Neural crest cell (in vitro differentiated cells): ENCODE measurements around the gene ADPRH. TPM values are rescaled to one million over a fixed set of nuclear protein-coding genes. Genes with fewer than 3 reads are reported as not detected.

Experiments used
- DNase-seq: peaks from one replicate; pipeline ENCODE4 v3.0.0; 2021; ENCODE audit warnings: low read depth, mixed read lengths, low spot score
- H3K27ac Mint-ChIP-seq: one replicate; pipeline ENCODE4 v1.8.0; 2021; ENCODE audit warnings: mild to moderate bottlenecking, mixed read lengths; ENCODE audit not compliant: unreplicated experiment
- H3K27me3 Mint-ChIP-seq: 2 replicates; pipeline ENCODE4 v1.8.0; 2021; ENCODE audit warnings: low read depth, mild to moderate bottlenecking, mixed read lengths
- H3K36me3 Mint-ChIP-seq: 2 replicates; pipeline ENCODE4 v1.8.0; 2021; ENCODE audit warnings: low read depth, mild to moderate bottlenecking, mixed read lengths
- H3K4me1 Mint-ChIP-seq: 2 replicates; pipeline ENCODE4 v1.8.0; 2021; ENCODE audit warnings: mixed read lengths
- H3K4me3 Mint-ChIP-seq: one replicate; pipeline ENCODE4 v1.8.0; 2021; ENCODE audit warnings: mild to moderate bottlenecking, mixed read lengths
- H3K9me3 Mint-ChIP-seq: 2 replicates; pipeline ENCODE4 v1.8.0; 2021; ENCODE audit warnings: mixed read lengths
- total RNA-seq: library from RNA; stranded (reverse); gene quantifications from 2 replicates; pipeline ENCODE4 v1.2.1, GENCODE V29; 2021
- TF ChIP-seq, protein P1 (sequence below): fragments of 200-600 bp; sonication (generic); conservative IDR thresholded peaks from 2 replicates; pipeline ENCODE4 v1.5.0; 2021; ENCODE audit warnings: antibody characterized with exemption, mild to moderate bottlenecking

The ADPRH gene
- total RNA-seq, 1 donor from 2014 or later = 3.5 TPM

DNA sequence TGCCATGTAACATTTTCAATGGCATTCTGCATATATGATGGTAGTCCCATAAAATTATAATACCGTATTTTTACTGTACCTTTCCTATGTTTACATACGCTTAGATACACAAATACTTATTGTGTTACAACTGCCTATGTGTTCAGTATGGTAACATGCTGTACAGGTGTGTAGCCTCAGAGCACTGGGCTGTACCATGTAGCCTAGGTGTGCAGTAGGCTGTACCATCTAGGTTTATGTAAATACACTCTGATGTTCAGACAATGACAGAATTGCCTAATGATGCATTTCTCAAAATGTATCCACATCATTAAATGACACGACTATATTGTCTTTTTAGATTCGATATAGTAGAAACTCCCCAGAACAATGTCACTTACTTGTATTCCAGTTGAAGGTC lies 42.5 kb upstream of the ADPRH start:
- no peaks in the 10 kb centered on the region for H3K4me1 Mint-ChIP-seq

DNA sequence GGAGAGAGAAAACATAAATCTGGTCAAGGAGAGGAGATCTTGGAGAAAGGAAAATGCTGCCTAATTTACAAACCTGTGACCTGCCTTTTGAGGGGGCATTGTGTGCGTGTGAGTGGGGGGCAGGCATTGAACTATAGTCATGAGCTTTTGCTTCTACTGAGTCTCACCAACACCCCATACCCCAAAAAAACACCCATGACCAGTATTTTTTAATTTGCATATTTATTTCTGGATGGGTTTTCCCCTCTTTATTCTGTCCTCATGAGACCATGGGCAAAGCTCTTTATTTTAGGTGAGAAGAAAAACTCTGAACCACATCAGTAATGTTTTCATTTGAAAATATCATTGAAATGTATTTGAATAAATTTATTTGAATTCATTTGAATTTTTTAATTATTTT lies 40.5 kb upstream of the ADPRH start:
- H3K4me3 Mint-ChIP-seq = no peak overlapping the region
- no peaks in the 10 kb centered on the region for H3K9me3 Mint-ChIP-seq
- H3K27me3 Mint-ChIP-seq = no peaks in the 10 kb centered on the region
- no peak for DNase-seq
- TF ChIP-seq, protein P1, sequence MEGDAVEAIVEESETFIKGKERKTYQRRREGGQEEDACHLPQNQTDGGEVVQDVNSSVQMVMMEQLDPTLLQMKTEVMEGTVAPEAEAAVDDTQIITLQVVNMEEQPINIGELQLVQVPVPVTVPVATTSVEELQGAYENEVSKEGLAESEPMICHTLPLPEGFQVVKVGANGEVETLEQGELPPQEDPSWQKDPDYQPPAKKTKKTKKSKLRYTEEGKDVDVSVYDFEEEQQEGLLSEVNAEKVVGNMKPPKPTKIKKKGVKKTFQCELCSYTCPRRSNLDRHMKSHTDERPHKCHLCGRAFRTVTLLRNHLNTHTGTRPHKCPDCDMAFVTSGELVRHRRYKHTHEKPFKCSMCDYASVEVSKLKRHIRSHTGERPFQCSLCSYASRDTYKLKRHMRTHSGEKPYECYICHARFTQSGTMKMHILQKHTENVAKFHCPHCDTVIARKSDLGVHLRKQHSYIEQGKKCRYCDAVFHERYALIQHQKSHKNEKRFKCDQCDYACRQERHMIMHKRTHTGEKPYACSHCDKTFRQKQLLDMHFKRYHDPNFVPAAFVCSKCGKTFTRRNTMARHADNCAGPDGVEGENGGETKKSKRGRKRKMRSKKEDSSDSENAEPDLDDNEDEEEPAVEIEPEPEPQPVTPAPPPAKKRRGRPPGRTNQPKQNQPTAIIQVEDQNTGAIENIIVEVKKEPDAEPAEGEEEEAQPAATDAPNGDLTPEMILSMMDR = no peak
- H3K4me1 Mint-ChIP-seq = no peaks in the 10 kb centered on the region
- no peaks in the 10 kb centered on the region for H3K36me3 Mint-ChIP-seq
- no peak overlapping the region for H3K27ac Mint-ChIP-seq

More for the DNA sequence above, 42.5 kb upstream of the ADPRH start:
- Mint-ChIP-seq H3K36me3 (no peaks in the 10 kb centered on the region), H3K27me3 (no peaks in the 10 kb centered on the region), H3K4me3 (no peak overlapping the region), H3K27ac (no peak overlapping the region), H3K9me3 (no peaks in the 10 kb centered on the region)
- no peak for DNase-seq
- TF ChIP-seq, protein P1 = no peak

DNA sequence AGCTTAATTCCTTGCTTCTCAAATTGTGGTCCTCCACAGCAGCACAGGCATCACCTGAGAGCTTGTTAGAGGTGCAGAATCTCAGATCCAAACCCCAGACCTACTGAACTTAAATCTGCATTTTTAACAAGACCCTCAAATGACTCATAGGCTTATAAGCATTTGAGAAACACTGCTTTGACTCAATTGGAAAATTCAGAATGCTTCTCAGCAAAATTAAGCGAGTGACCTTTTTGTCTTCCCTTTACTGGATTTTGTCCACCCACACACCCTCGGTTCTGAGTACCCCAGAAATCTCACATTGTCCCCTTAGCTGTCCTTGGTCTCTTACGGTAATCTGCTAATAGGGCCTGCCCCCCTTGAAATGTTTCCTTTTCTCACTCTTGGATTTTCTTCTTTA lies 37.7 kb upstream of the ADPRH start:
- no peak overlapping the region for H3K4me3 Mint-ChIP-seq
- TF ChIP-seq, protein P1 = no peak
- H3K27ac Mint-ChIP-seq = no peak overlapping the region
- H3K9me3 Mint-ChIP-seq = no peaks in the 10 kb centered on the region
- no peaks in the 10 kb centered on the region for H3K4me1 Mint-ChIP-seq
- DNase-seq = no peak
- H3K36me3 Mint-ChIP-seq = no peaks in the 10 kb centered on the region
- no peaks in the 10 kb centered on the region for H3K27me3 Mint-ChIP-seq

DNA sequence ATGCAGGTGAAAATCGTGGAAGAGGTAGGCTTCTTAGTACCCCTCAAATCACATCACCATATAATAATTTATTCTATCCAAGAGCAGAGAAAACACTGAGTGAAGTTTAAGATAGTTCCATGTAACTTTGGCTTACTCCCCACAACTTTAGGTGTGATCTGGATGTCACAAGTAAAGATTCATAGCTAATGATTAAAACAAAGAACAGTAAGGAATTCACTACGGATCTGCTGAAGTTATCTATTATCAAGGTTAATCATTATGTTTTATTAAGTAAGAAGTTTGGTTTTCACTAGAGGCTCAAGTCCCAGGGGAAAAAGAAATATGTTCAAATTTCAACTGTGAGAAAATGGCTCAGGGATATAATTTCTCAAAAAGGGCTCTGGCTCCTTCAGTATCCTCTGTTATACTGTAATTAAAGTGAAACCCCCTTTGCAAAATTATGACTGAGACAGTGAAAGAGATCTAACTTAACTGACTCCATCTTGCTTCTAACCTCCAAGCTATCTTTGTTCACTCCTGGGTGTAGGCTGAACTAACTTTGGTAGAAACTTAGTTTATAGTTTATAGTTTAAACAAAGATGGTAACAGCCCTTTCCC lies 37.0 kb upstream of the ADPRH start:
- Mint-ChIP-seq H3K27ac (no peak overlapping the region), H3K9me3 (no peaks in the 10 kb centered on the region), H3K36me3 (no peaks in the 10 kb centered on the region), H3K4me3 (no peak overlapping the region), H3K27me3 (no peaks in the 10 kb centered on the region), H3K4me1 (no peaks in the 10 kb centered on the region)
- DNase-seq = no peak
- TF ChIP-seq, protein P1 = no peak

DNA sequence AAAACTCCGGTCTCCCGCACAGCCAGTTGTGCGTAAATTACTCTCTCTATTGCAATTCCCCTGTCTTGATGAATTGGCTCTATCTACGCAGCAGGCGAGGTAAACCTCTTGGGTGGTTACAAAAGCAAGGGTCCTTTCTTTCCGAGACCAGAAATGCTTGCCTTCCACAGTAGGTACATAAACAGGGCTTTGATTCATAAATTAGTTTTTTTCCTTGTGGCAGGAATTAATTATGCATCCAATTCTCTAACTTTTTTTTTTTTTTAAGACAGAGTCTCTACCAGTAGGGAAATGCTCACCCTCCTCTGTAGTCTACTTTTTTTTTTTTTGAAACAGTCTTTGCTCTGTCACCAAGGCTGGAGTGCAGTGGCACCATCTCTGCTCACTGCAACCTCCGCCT lies 36.1 kb upstream of the ADPRH start:
- Mint-ChIP-seq H3K4me1 (no peaks in the 10 kb centered on the region), H3K27me3 (no peaks in the 10 kb centered on the region), H3K9me3 (no peaks in the 10 kb centered on the region), H3K4me3 (no peak overlapping the region), H3K36me3 (no peaks in the 10 kb centered on the region), H3K27ac (no peak overlapping the region)
- TF ChIP-seq, protein P1 = peak; percentile 31
- DNase-seq = no peak

DNA sequence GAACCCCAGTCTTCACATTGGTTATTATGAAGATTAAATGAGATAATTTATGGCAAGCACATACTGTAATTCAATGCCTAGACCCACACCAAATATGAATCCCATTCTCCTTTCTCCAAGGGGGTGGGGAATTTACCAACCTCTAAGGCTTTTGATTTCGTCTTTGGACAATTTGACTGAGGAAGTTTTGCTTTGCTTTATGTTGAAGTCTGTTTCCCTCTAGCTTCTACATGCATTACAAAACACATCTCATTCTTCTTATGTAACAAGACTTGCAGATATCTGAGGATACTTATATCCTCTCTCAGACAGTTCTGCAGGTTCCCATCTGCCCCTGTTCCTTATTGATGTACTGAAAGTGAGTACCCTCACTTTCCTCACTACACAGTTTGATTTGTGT lies 32.1 kb upstream of the ADPRH start:
- TF ChIP-seq, protein P1 = no peak
- Mint-ChIP-seq H3K4me1 (no peaks in the 10 kb centered on the region), H3K4me3 (no peak overlapping the region), H3K27ac (no peak overlapping the region), H3K9me3 (no peaks in the 10 kb centered on the region), H3K36me3 (no peaks in the 10 kb centered on the region), H3K27me3 (no peaks in the 10 kb centered on the region)
- DNase-seq = no peak
